ENCODE measurements around the gene IGFLR1.
"Not testable (repeated sequence)": the region's sequence is repeated elsewhere in the genome, so short reads cannot be mapped to it uniquely, and the experiment has no call there.

Gene IGFLR1

DNA sequence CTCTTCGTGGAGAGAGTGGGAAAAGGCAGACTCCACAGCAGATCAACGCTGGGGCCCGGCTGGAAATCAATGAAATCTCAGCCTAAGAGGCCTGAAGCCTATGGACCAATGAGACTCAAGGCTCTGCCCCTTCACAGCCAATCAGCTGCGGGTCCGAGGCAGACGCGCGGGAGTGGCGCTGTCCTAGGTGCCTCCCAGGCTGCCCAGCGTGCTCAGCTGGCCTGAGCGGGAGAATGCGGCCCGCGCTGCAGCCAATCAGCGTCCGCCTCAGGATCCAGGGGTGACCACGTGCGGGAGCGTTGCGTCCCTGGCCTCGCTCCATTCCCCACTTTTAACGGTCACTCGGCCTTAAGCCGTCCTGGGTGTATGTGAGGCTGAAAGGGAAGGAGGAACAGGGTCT lies 38.0 kb downstream of the IGFLR1 start, which contains the start of gene ZBTB32:
Gene ZBTB32 (plus strand): TSS at position 341 of the 400 bp plus-strand sequence. CDS start 10,069 bp downstream, outside the sequence.
- peak in 1 of 2 experiments; percentile 5 for DNase-seq

DNA sequence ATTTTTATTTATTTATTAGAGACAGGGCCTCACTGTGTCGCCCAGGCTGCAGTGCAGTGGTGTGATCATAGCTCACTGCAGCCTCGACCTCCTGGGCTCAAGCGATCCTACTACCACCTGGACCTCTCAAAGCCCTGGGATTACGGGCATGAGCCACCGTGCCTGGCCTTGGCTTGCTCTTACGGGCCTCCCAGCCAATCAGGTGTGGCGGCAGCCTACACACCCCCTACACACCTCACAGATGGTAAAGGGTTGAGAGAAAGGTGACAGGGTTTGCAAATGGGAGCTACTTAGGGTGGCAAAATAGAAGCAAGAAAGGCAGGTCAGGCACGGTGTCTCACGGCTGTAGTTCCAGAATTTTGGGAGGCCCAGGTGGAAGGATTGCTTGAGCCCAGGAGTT lies 38.9 kb downstream of the IGFLR1 start:
- no peak for DNase-seq

DNA sequence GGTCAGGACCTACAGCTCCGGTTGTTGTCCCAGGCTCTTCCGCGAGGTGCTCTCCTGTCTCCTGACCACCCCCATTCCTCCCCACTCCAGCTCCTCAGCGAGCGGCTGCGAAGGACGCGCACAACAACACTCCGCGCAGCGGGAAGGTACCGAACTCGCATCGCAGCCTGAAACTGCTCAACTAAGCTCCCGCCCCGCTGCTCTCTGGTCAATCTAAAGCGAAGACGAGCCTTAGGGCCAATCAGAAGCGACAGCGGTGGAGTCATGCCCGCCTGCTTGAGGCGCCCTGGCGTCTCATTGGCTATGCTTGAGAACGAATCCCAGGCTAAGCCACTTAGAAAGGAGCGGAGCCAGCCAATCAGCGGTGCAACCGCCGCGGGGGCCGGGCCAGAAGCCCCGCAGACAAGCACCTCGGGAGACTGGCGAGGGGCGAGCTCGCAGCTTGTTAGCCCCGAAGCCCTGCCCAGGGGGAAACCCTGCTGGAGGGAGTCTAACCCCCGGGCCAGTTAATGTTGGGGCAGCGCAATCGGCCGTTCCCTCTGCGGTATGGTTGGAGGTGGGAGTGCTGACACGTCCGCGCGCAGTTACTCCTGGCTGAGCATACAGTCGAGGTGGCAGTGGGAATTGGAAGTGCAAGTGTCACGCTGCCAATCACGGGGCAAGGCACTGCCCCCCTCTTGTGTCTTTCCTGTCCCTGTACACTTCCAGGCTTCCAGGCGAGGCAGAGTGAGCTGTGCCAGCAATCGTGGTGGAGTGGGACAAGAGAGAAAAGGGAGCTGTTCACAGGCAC lies 39.8 kb downstream of the IGFLR1 start:
- DNase-seq, result peak; percentile 96 to 97

DNA sequence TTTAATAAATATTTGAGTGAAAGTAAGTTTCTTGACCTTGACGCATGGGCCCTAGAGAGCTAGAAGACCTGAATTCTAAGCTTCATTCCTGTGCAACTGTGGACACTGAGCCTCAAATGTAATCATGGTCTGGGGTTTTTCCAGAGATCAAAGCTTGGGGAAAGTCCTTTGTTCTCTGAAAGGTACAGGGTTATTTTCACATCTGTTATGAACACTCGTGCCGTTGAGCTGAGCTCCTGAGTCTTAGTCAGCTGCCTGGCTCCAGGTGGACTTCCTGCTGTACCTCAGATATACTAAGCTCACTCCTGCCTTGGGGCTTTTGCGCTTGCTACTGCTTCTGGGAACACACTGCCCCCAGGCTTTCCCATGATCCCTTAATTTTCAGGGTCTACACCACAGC lies 45.4 kb downstream of the IGFLR1 start:
- DNase-seq, result no peak

DNA sequence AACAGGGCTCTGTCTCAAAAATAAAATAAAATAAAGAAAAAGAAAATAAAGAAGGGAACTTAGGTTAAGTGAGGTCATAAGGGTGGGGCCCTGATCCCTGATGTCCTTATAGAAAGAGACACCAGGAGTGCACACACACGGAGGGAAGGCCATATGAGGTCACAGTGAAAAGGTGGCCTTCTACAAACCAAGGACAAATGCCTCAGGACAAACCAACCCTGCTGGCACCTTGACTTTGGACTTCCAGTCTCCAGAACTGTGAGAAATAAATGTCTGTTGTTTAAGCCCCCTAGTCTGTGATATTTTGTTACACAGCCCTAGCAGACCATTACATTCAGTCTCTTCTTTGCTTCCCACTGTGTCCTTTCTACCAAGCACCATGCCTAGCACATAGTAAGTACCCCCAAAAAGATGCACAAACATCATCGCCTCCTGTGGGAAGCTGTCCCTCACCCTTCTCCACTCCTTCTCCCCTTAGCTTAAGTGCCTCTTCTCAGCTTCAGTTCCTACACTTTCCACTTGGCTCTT lies 46.3 kb downstream of the IGFLR1 start:
- no peak for DNase-seq

DNA sequence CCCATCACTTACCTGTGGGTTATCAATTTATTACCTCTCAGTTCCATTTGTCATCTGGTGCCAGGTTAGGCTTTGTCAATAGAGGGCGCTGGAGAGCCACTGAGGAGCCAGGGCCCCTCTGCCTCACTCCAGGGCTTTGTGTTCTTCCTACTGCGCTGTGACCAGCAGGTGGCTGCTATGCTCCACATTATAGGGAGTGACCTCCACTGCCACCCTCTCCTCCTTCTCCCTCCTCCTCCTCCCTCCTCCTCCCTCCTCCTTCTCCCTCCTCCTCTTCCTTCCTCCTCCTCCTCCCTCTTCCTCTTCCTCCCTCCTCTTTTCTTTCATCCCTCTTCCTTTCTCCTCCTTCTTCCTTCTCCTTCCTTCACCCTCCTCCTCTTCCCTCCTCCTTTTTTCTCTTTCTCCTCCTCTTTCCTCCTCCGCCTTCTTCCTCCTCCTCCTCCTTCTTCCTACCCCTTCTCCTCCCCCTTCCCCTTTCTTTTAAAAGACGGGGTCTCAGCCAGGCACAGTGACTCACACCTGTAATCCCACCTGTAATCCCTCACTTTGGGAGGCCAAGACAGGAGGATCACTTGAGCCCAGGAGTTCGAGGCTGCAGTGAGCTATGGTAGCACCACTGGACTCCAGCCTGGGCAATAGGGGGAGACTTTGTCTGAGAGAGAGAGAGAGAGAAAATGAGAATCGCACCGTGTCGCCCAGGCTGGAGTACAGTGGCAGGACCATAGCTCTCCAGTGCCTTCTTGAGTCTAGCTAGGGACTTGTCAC lies 48.2 kb downstream of the IGFLR1 start:
- peak in 1 of 2 experiments; percentile 59 for DNase-seq

DNA sequence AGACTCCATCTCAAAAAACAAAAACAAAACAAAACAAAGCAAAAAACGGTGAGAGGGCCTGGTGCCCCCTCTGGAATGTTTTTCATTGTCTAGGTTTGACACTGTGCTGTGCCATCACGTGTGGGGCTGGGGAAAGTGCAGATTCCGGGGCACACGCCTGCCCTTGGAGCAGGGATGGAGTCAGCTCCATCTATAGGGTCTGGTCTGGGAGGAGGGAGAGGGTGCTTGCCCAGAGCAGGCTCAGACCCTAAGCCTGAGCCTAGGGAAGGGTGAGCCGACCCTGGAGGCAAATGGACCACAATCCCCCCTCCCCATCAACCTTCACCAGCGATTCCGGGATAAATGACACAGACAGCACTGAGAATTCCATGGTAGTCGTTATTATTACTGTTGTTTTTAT lies 48.8 kb downstream of the IGFLR1 start:
- no peak for DNase-seq

DNA sequence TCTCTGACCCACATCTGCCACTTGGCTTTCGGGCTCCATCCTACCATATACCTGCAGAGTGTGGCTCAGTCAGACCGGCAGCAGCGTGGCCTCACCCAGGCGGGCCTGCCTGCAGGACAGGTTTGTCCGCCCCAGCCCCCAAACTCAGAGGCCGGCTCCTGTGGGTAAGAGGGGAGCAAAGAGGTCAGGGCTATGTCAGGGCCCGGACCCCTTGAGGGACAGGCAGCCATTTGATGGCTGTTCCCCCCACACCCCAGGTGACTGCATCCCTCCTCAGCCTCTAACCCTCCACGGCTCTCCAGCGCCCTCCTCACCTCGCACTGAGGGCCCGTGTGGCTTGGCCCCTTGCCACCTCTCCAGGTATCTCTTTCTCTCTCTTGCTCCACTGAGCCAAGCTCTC lies 50.2 kb downstream of the IGFLR1 start:
- no peak for DNase-seq

DNA sequence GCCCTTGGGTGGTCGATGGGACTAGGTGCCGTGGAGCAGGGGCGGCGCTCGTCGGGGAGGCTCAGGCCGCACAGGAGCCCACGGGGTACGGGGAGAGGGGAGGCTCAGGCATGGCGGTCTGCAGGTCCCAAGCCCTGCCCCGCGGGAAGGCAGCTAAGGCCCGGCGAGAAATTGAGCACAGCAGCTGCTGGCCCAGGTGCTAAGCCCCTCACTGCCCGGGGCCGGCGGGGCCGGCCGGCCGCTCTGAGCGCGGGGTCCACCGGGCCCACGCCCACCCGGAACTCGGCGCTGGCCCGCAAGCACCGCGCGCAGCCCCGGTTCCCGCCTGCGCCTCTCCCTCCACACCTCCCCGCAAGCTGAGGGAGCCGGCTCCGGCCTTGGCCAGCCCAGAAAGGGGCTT lies 51.1 kb downstream of the IGFLR1 start:
- DNase-seq, result not testable (repeated sequence)

DNA sequence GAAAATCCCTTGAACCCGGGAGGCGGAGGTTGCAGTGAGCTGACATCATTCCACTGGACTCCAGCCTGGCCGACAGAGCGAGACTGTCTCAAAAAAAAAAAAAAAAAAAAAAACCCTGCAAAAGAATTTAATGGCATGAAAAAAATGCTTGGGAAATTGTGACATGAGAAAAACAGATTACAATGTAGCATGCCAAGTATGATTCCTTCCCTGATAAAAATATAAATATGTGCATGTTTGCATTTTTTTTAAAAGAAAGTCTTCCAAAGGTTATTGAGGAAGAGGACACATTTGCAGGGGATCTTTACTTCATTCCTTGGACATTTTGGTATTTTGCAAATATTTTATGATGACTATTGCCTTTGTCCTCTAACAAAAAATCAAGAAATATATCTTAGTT lies 52.4 kb downstream of the IGFLR1 start:
- DNase-seq, result no peak

All from cerebellar nuclear complex (tissue), 1 donor.